HCT116 (cell line): ENCODE results near the gene ZC2HC1C.
A peak's percentile ranks its signal among the peaks of the same experiment; 100 is the strongest.

ENCODE experiments used
- ATF3 ChIP-seq: IDR thresholded peaks from 2 replicates; pipeline ENCODE4 v1.6.1; 2012
- CTCF ChIP-seq, 3 experiments: fragments of 200-600 bp in 1 of 3; sonication (generic) in 1 of 3; IDR thresholded peaks in 2 of 3; conservative IDR thresholded peaks in 1 of 3; 2 replicates each; pipeline ENCODE4 v1.5.1; 2012 to 2017; ENCODE audit warnings: low read depth in 2 of 3, low read length in 2 of 3, antibody characterized with exemption in 1 of 3, borderline replicate concordance in 1 of 3, control low read depth in 1 of 3, mild to moderate bottlenecking in 1 of 3, mixed read lengths in 1 of 3, mixed run types in 1 of 3, moderate library complexity in 1 of 3; ENCODE audit not compliant: insufficient read depth in 1 of 3
- ELF1 ChIP-seq: IDR thresholded peaks from 2 replicates; pipeline ENCODE4 v1.6.1; 2012; ENCODE audit warnings: low read depth, borderline replicate concordance
- EZH2 ChIP-seq: fragments of 200-600 bp; sonication (generic); IDR thresholded peaks from 2 replicates; pipeline ENCODE4 v1.6.1; 2017; ENCODE audit warnings: antibody characterized with exemption, mixed run types
- EZH2phosphoT487 ChIP-seq: fragments of 200-600 bp; IDR thresholded peaks from 2 replicates; pipeline ENCODE4 v1.6.1; 2018; ENCODE audit warnings: antibody characterized with exemption, borderline replicate concordance
- POLR2A ChIP-seq: IDR thresholded peaks from 2 replicates; pipeline ENCODE4 v1.7.0; 2011; ENCODE audit warnings: borderline replicate concordance; ENCODE audit not compliant: insufficient read depth, insufficient read length; ENCODE audit errors: extremely low read depth
- POLR2AphosphoS5 ChIP-seq: IDR thresholded peaks from 2 replicates; pipeline ENCODE4 v1.6.1; 2011; ENCODE audit warnings: mild to moderate bottlenecking, low read depth, low read length, moderate library complexity
- SP1 ChIP-seq: IDR thresholded peaks from 2 replicates; pipeline ENCODE4 v1.6.1; 2012; ENCODE audit warnings: low read depth
- TF ChIP-seq, protein P1 (sequence below): IDR thresholded peaks from 2 replicates; pipeline ENCODE4 v1.6.1; 2012

GRCh38 chr14:75022655-75023054, 46.8 kb upstream of the ZC2HC1C start:
- TF ChIP-seq EZH2 (no peak), CTCF (IDR thresholded peaks at IDR 0.05 in 2 of 3, conservative IDR thresholded peaks at IDR 0.05 in 1 of 3; ENCODE audit: borderline replicate concordance in 1 of 3, insufficient read depth in 1 of 3, low read depth in 2 of 3, low read length in 2 of 3) (peak; percentile 8 to 66 (median 65); a peak in 5 of 6 replicates), POLR2AphosphoS5 (no peak), ATF3 (no peak), POLR2A (no peak), EZH2phosphoT487 (no peak), ELF1 (no peak), SP1 (no peak)
- TF ChIP-seq, protein P1, sequence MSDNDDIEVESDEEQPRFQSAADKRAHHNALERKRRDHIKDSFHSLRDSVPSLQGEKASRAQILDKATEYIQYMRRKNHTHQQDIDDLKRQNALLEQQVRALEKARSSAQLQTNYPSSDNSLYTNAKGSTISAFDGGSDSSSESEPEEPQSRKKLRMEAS: no peak
